Osteoblast (primary cell): ENCODE data around the gene FOXB2. TPM values are rescaled to one million over a fixed set of nuclear protein-coding genes. Genes with fewer than 3 reads are reported as not detected.

Source experiments
- DNase-seq: peaks from one replicate; pipeline ENCODE4 v3.0.0; 2011; ENCODE audit warnings: low spot score, mixed read lengths; ENCODE audit not compliant: insufficient read length; ENCODE audit errors: missing footprints
- H2AFZ ChIP-seq: 2 replicates; pipeline ENCODE4 v1.6.0; 2011; ENCODE audit warnings: mild to moderate bottlenecking, low read length
- H3K27ac ChIP-seq: 2 replicates; pipeline ENCODE4 v1.5.1; 2011; ENCODE audit warnings: mild to moderate bottlenecking, low read depth, low read length, moderate library complexity
- H3K27me3 ChIP-seq: 2 replicates; pipeline ENCODE4 v1.6.0; 2012; ENCODE audit warnings: mild to moderate bottlenecking, control low read depth, inconsistent platforms, low read length, moderate library complexity; ENCODE audit not compliant: insufficient read depth
- H3K36me3 ChIP-seq: 2 replicates; pipeline ENCODE4 v1.5.1; 2011; ENCODE audit warnings: mild to moderate bottlenecking, low read length, control low read depth, moderate library complexity; ENCODE audit not compliant: insufficient read depth
- H3K4me1 ChIP-seq: 2 replicates; pipeline ENCODE4 v1.5.1; 2011; ENCODE audit warnings: mild to moderate bottlenecking, low read length, control low read depth, moderate library complexity; ENCODE audit not compliant: insufficient read depth
- H3K4me2 ChIP-seq: 2 replicates; pipeline ENCODE4 v1.6.0; 2011; ENCODE audit warnings: mild to moderate bottlenecking, low read length; ENCODE audit not compliant: insufficient read depth
- H3K4me3 ChIP-seq: fragments of 200-600 bp; sonication (generic); 3 replicates; pipeline ENCODE4 v1.5.1; 2012; ENCODE audit warnings: mild to moderate bottlenecking, low read length, inconsistent platforms; ENCODE audit not compliant: insufficient read depth
- H3K79me2 ChIP-seq: 2 replicates; pipeline ENCODE4 v1.6.0; 2012; ENCODE audit warnings: mild to moderate bottlenecking, low read length, control low read depth, inconsistent platforms; ENCODE audit not compliant: insufficient read depth
- H3K9me3 ChIP-seq: 2 replicates; pipeline ENCODE4 v1.5.1; 2011; ENCODE audit warnings: low read depth, low read length, control low read depth
- H4K20me1 ChIP-seq: 2 replicates; pipeline ENCODE4 v1.6.0; 2012; ENCODE audit warnings: mild to moderate bottlenecking, low read length, control low read depth; ENCODE audit not compliant: insufficient read depth
- total RNA-seq: library from RNA; depleted of rRNA; stranded (reverse); fragments of >200 nt; gene quantifications from 2 replicates; pipeline ENCODE4 v1.2.3, GENCODE V29; 2012
- TF ChIP-seq, protein P1 (sequence below): IDR thresholded peaks from 2 replicates; pipeline ENCODE4 v1.5.1; 2011; ENCODE audit warnings: mild to moderate bottlenecking, low read depth, low read length, moderate library complexity; ENCODE audit errors: extremely low read depth

FOXB2 gene
- total RNA-seq, 1 donor, result not detected

DNA sequence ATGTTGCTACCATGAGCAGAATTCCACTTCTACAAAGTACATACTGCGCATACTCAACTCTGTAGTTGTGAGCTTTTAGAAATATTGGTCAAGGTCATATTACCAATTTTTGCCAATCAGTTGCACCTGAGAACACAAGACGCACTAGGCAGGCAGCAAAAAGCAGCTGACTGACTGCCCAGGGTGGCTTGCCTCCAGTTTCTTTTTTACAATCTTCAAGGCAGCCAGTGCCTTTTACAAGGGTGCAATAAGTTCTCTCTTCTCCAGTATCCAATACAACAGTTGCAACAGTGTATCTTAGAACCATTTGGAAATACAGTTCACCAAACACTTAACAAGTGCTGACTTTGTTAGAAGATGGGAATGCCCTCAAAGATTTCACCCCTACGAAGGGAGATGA, 16.1 kb upstream of the FOXB2 start:
- no peak for DNase-seq
- Histone ChIP-seq H3K4me3 (no peak overlapping the region), H3K27ac (no peak overlapping the region), H3K4me1 (no peaks in the 10 kb centered on the region), H3K9me3 (no peaks in the 10 kb centered on the region), H3K36me3 (no peaks in the 10 kb centered on the region), H2AFZ (no peak overlapping the region), H3K79me2 (no peaks in the 10 kb centered on the region), H3K4me2 (no peak overlapping the region), H3K27me3 (peaks cover 32% of the 10 kb centered on the region), H4K20me1 (no peaks in the 10 kb centered on the region)
- TF ChIP-seq, protein P1, sequence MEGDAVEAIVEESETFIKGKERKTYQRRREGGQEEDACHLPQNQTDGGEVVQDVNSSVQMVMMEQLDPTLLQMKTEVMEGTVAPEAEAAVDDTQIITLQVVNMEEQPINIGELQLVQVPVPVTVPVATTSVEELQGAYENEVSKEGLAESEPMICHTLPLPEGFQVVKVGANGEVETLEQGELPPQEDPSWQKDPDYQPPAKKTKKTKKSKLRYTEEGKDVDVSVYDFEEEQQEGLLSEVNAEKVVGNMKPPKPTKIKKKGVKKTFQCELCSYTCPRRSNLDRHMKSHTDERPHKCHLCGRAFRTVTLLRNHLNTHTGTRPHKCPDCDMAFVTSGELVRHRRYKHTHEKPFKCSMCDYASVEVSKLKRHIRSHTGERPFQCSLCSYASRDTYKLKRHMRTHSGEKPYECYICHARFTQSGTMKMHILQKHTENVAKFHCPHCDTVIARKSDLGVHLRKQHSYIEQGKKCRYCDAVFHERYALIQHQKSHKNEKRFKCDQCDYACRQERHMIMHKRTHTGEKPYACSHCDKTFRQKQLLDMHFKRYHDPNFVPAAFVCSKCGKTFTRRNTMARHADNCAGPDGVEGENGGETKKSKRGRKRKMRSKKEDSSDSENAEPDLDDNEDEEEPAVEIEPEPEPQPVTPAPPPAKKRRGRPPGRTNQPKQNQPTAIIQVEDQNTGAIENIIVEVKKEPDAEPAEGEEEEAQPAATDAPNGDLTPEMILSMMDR, result no peak

- TF ChIP-seq, protein P1, result no peak
- Histone ChIP-seq H3K36me3 (no peaks in the 10 kb centered on the region), H3K79me2 (no peaks in the 10 kb centered on the region), H4K20me1 (no peaks in the 10 kb centered on the region), H3K4me3 (no peak overlapping the region), H2AFZ (no peak overlapping the region), H3K4me1 (no peaks in the 10 kb centered on the region), H3K4me2 (no peak overlapping the region), H3K27me3 (peaks cover 44% of the 10 kb centered on the region), H3K27ac (no peak overlapping the region), H3K9me3 (no peaks in the 10 kb centered on the region)
- no peak for DNase-seq
These were observed 14.2 kb upstream of the FOXB2 start for GRCh38 chr9:77005216-77005615.

DNA sequence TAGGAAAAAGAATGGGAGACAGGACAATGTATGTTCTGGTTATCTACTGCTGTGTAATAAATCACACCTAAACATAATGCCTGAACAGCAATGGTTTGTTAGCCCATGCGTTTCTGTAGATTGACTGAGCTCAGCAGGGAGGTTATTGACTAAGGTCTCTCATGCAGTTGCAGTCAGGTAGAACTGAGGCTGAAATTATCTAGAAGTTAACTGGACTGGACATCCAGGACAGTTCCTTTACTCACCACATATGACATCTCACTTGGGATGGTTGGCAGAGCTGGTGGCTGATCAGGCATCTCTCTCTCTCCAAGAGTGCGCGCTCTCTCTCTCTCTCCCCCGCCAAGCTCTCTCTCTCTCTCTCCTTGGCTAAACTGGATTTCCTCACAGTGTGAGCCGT, 8.9 kb upstream of the FOXB2 start:
- Histone ChIP-seq H3K4me2 (no peak overlapping the region), H3K4me3 (no peak overlapping the region), H3K9me3 (no peaks in the 10 kb centered on the region), H3K36me3 (no peaks in the 10 kb centered on the region), H3K4me1 (peaks cover 4% of the 10 kb centered on the region), H3K27ac (no peak overlapping the region), H3K79me2 (no peaks in the 10 kb centered on the region), H3K27me3 (peaks cover 84% of the 10 kb centered on the region), H4K20me1 (no peaks in the 10 kb centered on the region), H2AFZ (no peak overlapping the region)
- DNase-seq, result peak; percentile 58
- TF ChIP-seq, protein P1, result no peak

- H3K27me3 ChIP-seq, result peaks cover 93% of the 10 kb centered on the region
- no peaks in the 10 kb centered on the region for H3K79me2 ChIP-seq
- TF ChIP-seq, protein P1, result peak; percentile 67
- peak overlapping the region; percentile 70 for H3K4me2 ChIP-seq
- no peak overlapping the region for H3K27ac ChIP-seq
- peaks cover 4% of the 10 kb centered on the region for H3K4me1 ChIP-seq
- peak overlapping the region; percentile 54 for H3K4me3 ChIP-seq
- H3K36me3 ChIP-seq, result no peaks in the 10 kb centered on the region
- H2AFZ ChIP-seq, result peak overlapping the region; percentile 45
- H3K9me3 ChIP-seq, result no peaks in the 10 kb centered on the region
- peak; percentile 93 for DNase-seq
- no peaks in the 10 kb centered on the region for H4K20me1 ChIP-seq
These were observed 7.3 kb upstream of the FOXB2 start for GRCh38 chr9:77011973-77012821.
